ENCODE measurements around the gene CCNE1.

CCNE1 gene

GRCh38 chr19:29849208-29849607 is 37.4 kb downstream of the CCNE1 start:
- DNase-seq = no peak

GRCh38 chr19:29850482-29850881 is 38.7 kb downstream of the CCNE1 start:
- DNase-seq = no peak

GRCh38 chr19:29851769-29852521 is 40.2 kb downstream of the CCNE1 start:
- no peak for DNase-seq

- DNase-seq = no peak
Observed at GRCh38 chr19:29854033-29854432, 42.2 kb downstream of the CCNE1 start.

- DNase-seq = no peak
Observed at GRCh38 chr19:29855087-29855486, 43.3 kb downstream of the CCNE1 start.

- no peak for DNase-seq
Observed at GRCh38 chr19:29855741-29856500, 44.1 kb downstream of the CCNE1 start.

- DNase-seq = peak; percentile 56
Observed at GRCh38 chr19:29858000-29858596, 46.3 kb downstream of the CCNE1 start.

GRCh38 chr19:29858621-29859020 is 46.8 kb downstream of the CCNE1 start:
- no peak for DNase-seq

- no peak for DNase-seq
Observed at GRCh38 chr19:29860492-29860891, 48.7 kb downstream of the CCNE1 start.

- DNase-seq = no peak
Observed at GRCh38 chr19:29861574-29861973, 49.8 kb downstream of the CCNE1 start.

GRCh38 chr19:29866011-29866410 is 54.2 kb downstream of the CCNE1 start:
- no peak for DNase-seq

- no peak for DNase-seq
Observed at GRCh38 chr19:29867984-29868383, 56.2 kb downstream of the CCNE1 start.

- no peak for DNase-seq
Observed at GRCh38 chr19:29871143-29871542, 59.4 kb downstream of the CCNE1 start.

- DNase-seq = peak; percentile 37
Observed at GRCh38 chr19:29872224-29872731, 60.5 kb downstream of the CCNE1 start.

GRCh38 chr19:29873024-29873800 is 61.4 kb downstream of the CCNE1 start:
- DNase-seq = peak; percentile 77

Measured in NCI-H345 (cell line).